ENCODE measurements around the gene NBEA.

Gene NBEA

DNA sequence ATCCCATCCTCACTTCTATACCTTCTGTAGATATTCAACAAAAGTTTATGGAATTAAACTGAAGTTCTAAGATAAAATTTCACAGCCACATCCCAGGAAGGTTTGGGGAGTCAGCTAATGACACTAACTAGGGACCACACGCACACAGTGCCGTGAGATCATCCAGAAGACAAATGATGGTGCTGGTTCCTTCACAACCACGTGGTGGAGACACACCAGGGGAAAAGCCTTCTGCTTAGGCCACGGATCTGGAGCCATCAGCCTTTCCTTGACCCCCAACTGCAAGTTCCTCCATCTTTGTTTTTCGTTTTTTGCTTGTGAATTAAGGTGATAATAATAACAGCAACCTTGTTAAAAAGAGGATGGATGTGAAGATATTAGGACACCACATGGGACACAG lies 776.0 kb downstream of the NBEA start:
- DNase-seq: no peak

DNA sequence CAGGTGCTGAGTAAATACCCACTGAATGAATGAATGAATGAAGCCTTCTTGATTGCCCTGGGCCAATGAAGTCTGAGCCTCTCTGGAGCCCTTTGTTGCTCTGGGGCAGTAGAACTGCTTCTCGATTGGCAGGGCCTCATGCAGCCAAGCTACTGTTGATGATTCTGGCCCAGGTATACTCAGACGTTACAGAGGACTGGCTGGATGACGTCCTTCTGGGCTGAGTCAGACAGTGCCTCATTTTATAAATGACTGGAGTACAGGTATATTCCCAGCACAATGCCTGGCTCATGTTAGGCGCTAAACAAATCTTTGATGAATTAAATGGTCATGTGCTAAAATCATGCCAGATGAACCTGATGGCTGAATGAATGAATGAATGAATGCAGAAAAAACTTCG lies 778.2 kb downstream of the NBEA start:
- DNase-seq: no peak

DNA sequence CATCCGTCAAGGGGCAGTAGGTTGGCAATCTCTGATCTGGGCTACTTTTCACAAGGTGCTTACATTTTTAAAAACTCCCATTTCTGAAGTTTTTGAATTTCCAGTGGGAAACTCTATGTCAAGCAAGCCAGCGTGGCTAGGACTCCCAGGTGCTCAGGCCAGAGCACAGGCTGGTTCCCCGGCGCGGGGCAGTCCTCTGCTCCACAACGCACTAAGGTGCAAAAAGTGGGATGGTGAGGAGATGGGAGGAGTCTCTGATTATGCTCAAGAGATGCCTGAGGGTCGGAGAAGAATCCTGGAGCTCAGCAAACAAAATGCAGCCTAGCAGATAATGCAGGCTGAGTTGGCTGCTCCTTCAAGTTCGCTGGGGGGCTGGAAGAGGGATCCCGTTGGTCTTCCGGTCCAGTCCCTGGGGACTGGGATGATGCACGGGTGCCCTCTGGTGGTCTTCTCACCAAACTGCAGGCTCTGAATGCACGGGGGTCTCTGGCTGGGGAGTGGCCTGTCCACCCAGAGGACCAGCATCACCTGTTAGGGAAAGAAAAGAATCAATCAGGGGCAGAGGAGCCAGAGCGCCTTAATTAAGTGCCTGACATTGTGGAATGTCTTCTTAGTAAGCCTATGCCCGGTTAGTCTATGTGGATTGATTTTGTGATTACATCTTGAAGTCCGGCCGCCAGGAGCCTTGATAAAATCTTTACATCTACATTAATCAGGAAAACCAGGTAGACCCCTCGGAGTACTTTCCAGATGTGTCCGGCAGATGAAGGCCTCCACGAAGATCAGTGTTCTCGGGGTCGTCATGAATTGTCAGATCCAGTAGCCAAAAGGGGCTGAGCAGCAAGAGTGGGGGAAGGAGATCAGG lies 778.9 kb downstream of the NBEA start:
- peak; percentile 48 for DNase-seq
